Psoas muscle (tissue), 8 donors: ENCODE measurements around the gene TMEM88. TPM values are rescaled to one million over a fixed set of nuclear protein-coding genes. Genes with fewer than 3 reads are reported as not detected.
A peak's percentile ranks its signal among the peaks of the same experiment; 100 is the strongest.

Experiments used
- ATAC-seq, 4 donors: fragments of 200-7000 bp; cut with Tn5 transposase; one replicate each; pipeline ENCODE4 v1.9.1; 2020; ENCODE audit warnings: moderate library complexity in 3 of 4, mild to moderate bottlenecking in 2 of 4
- DNase-seq, 2 donors: peaks; one replicate each; pipeline ENCODE4 v3.0.0-alpha.2; 2020
- H3K27ac ChIP-seq: fragments of 200-600 bp; one replicate; pipeline ENCODE4 v1.8.0; 2022
- H3K27me3 ChIP-seq, 3 donors: fragments of 200-600 bp in 1 of 3; one replicate each; pipeline versions ENCODE4 v1.6.1 to v1.8.0; 2013 to 2022; ENCODE audit warnings: low read length in 2 of 3, mild to moderate bottlenecking in 2 of 3, moderate library complexity in 1 of 3; ENCODE audit not compliant: insufficient read depth in 3 of 3
- H3K36me3 ChIP-seq, 2 donors: fragments of 200-600 bp in 1 of 2; one replicate each; pipeline versions ENCODE4 v1.6.1 to v1.8.0; 2013 to 2022; ENCODE audit warnings: low read depth in 1 of 2, mild to moderate bottlenecking in 1 of 2, moderate library complexity in 1 of 2; ENCODE audit not compliant: insufficient read depth in 1 of 2
- H3K4me1 ChIP-seq: fragments of 200-600 bp; one replicate; pipeline ENCODE4 v1.8.0; 2022
- H3K4me3 ChIP-seq: fragments of 200-600 bp; one replicate; pipeline ENCODE4 v1.8.0; 2022; ENCODE audit warnings: mild to moderate bottlenecking
- H3K9me3 ChIP-seq: fragments of 200-600 bp; one replicate; pipeline ENCODE4 v1.8.0; 2022
- CTCF ChIP-seq: fragments of 200-600 bp; IDR thresholded peaks from one replicate; pipeline ENCODE4 v1.8.0; 2022; ENCODE audit warnings: antibody characterized with exemption
- WGBS, 3 donors: extraction: QIAGEN DNeasy Blood & Tissue Kit; methylation state at CpG; one replicate each; pipeline versions ENCODE4 v1.1.6 to v1.1.7; 2013; 5-methylcytosine and 5-hydroxymethylcytosine counted together
- intact Hi-C, 2 donors: fragments of 100-400 bp; cut with DNase I; formaldehyde crosslinking; loops; one replicate each; pipeline versions ENCODE4 v1.11.0 to v1.14.2; 2022
- polyA plus RNA-seq, 3 donors: library from polyadenylated mRNA; stranded (reverse); fragments of 200-250 nt; gene quantifications; one replicate each; pipeline ENCODE4 v1.2.3, GENCODE V29; 2013
- total RNA-seq, 4 donors: library from RNA; stranded (reverse); fragmentation: NEBNext Ultra II Directional in 2 of 4; extraction: Animal tissue kit (Norgen Biotek cat#: 25700) in 2 of 4; gene quantifications; one replicate each; pipeline versions ENCODE4 v1.2.1 to v1.2.4, GENCODE V29; 2021 to 2023
- donor health status: healthy with polysubstance abuse.
- donor health status: DM: no; HTN: no; CAD: no; lungs with moderate emphysema.
- donor health status: Bipolar disorder and iron deficiency.
- donor health status: healthy.
- donor health status: DM: yes; HTN: yes; CAD: no.
- donor health status: DM: no; HTN: no; CAD: no.
- donor health status: DM: no; HTN: no; CAD: no.
- donor health status: DM: yes; HTN: yes; CAD: no.

Gene TMEM88
- total and polyA plus RNA-seq, 7 donors: 16.3 to 57.4 (median 24.0) TPM

- no peaks in the 10 kb centered on the region for H3K9me3 ChIP-seq
- peaks cover 19% of the 10 kb centered on the region for H3K4me1 ChIP-seq
- no peak for TF ChIP-seq CTCF
- intact Hi-C loops: loop anchor here in 1 of 2 donors (5.0 kb wide), 1 partner anchor 110 kb away; no protein-coding TSS in a partner anchor
- H3K4me3 ChIP-seq: peak overlapping the region; percentile 8
- peaks cover 10 to 69% of the 10 kb centered on the region in 2 donors for H3K36me3 ChIP-seq
- H3K27ac ChIP-seq: peak overlapping the region; percentile 23
- 67 to 74% (median 70%) methylated on average over 20 of the region's 20 CpGs for WGBS, 3 donors
- DNase-seq: peak in 1 of 2 donors; percentile 58
- ATAC-seq: no peak
- no peaks in the 10 kb centered on the region for H3K27me3 ChIP-seq
Observed at GRCh38 chr17:7852262-7852670, 2.6 kb upstream of the TMEM88 start.

- DNase-seq: peak in 1 of 2 donors; percentile 56
- intact Hi-C loops: loop anchor here in 1 of 2 donors (5.0 kb wide), 1 partner anchor 111 kb away; no protein-coding TSS in a partner anchor
- H3K4me1 ChIP-seq: peaks cover 19% of the 10 kb centered on the region
- peak overlapping the region; percentile 30 for H3K27ac ChIP-seq
- no peak for ATAC-seq
- no peak for TF ChIP-seq CTCF
- H3K36me3 ChIP-seq: peaks cover 8 to 61% of the 10 kb centered on the region in 2 donors
- H3K9me3 ChIP-seq: no peaks in the 10 kb centered on the region
- 68 to 75% (median 71%) methylated on average over 42 to 51 of the region's 51 CpGs for WGBS, 3 donors
- H3K27me3 ChIP-seq: no peaks in the 10 kb centered on the region
- peak overlapping the region; percentile 86 for H3K4me3 ChIP-seq
Observed at GRCh38 chr17:7852919-7853690, 1.8 kb upstream of the TMEM88 start.

- Histone ChIP-seq H3K27me3 (no peaks in the 10 kb centered on the region), H3K9me3 (no peaks in the 10 kb centered on the region), H3K4me3 (peak overlapping the region; percentile 86), H3K36me3 (peaks cover 8 to 57% of the 10 kb centered on the region in 2 donors), H3K27ac (peak overlapping the region; percentile 30), H3K4me1 (peaks cover 24% of the 10 kb centered on the region)
- ATAC-seq (no peak), DNase-seq (peak in 1 of 2 donors; percentile 54)
- 76 to 81% (median 78%) methylated on average over 21 of the region's 21 CpGs for WGBS, 3 donors
- TF ChIP-seq CTCF: no peak
- intact Hi-C loops: loop anchor here in 1 of 2 donors (5.0 kb wide), 1 partner anchor 111 kb away; no protein-coding TSS in a partner anchor
Observed at GRCh38 chr17:7853691-7854038, 1.2 kb upstream of the TMEM88 start.

- H3K36me3 ChIP-seq: peaks cover 4 to 52% of the 10 kb centered on the region in 2 donors
- no peaks in the 10 kb centered on the region for H3K9me3 ChIP-seq
- ATAC-seq: no peak
- intact Hi-C loops: loop anchor here in 1 of 2 donors (5.0 kb wide), 1 partner anchor 112 kb away; no protein-coding TSS in a partner anchor
- TF ChIP-seq CTCF: no peak
- 69 to 74% (median 70%) methylated on average over 31 of the region's 31 CpGs for WGBS, 3 donors
- H3K27ac ChIP-seq: peak overlapping the region; percentile 30
- peaks cover 30% of the 10 kb centered on the region for H3K4me1 ChIP-seq
- peak overlapping the region; percentile 86 for H3K4me3 ChIP-seq
- DNase-seq: peak in 1 of 2 donors; percentile 53
- no peaks in the 10 kb centered on the region for H3K27me3 ChIP-seq
Observed at GRCh38 chr17:7854078-7854777, 638 bp upstream of the TMEM88 start.
